HG02678 (cell line): Measurements from ENCODE around the gene LMLN.
"Not testable (repeated sequence)": the region's sequence is repeated elsewhere in the genome, so short reads cannot be mapped to it uniquely, and the experiment has no call there.

Source experiments
- ATAC-seq: cut with Tn5 transposase; IDR thresholded peaks from one replicate; pipeline ENCODE4 v1.9.1; 2021; ENCODE audit warnings: mild to moderate bottlenecking, moderate library complexity; ENCODE audit not compliant: unreplicated experiment

The LMLN gene

DNA sequence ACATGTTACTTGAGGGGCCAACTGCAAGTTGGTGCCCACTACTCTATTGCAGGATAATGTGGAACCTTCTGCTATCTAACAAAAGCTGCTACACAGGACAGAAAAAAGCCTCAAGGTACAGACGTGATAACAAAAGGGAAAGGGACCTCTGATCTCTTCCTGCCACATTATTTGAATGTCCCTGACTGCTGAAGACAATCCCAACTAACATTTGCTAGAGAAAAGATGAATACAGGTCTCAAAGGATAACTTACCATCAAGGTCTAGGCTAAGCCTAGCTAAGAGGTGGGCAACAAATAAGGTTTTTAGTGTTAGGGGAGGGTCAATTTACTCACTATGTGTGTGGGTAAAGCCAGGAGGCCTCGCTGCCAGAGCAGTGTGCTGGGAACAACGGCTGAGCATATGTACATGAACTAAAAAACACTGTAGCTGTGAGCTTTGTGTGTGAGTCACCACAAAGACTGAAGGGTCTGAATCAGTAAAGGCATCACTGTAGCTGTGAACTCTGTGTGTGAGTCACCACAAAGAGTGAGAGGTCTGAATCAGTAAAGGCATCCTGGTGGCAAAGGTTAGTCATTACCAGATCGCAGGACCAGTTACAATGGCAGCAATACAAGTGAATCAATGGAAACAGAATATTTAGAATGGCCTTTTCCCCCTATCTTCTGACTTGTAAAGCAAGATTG lies 111.7 kb downstream of the LMLN start:
- no peak for ATAC-seq

DNA sequence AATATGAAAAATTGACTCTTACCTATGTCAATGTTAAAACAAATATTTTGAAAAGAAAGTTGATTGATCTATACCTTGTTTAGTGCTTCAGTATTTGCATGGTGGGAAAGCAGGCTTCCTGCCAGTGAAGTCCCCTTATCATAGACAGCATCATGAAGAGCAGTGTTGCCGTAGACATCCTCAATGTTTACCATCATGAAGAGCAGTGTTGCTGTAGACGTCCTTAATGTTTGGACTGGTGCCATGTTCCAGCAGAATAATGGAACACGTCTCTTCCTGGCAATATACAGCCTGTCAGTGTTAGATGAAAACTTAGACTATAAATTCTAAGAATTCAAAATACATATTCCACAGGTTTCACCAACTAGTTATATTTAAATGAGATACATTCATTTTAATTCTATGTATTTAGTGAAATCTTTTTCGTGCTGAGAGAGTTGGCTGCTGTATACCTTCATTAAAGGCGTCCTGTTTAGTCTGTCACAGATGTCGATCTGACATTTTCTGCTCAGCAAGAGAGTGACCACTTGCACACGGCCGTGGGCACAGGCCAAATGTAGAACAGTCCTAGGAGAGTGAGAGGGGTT lies 116.8 kb downstream of the LMLN start:
- no peak for ATAC-seq

DNA sequence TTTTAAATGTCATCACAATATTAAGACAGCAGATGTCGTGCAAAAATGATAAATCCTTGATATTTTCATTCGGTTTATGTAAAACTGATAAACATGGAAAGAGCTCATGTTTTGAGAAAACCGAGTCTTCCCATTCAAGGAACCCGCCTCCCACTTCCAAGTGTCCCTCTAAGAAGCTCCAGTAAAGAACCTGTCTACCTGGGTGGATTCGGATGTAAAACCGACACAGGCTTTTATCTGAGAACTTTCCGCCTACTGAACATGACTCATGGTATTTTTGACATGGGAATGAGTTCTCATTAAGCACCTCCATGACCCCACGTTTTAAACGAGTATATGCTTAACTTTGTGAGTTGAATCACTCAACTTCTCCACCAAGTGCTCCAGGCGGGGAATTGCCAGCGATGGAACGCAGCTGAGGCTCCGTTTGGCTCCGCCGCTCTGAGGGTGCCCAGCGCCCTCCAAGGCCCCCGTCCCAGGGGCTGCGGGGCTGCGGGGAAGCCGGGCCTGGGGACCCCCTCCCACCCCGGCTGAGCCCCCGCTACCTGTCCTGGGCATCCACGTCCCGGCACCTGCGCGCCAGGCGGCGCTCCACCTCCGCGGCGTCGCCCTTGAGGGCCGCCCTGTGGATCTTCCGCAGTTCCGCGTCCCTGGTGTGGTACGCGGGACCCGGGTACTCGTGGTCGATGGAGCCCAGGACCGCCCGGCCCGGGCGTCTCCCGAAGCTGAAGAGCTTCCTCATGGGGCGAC lies 119.9 kb downstream of the LMLN start:
- ATAC-seq: peak; percentile 29

DNA sequence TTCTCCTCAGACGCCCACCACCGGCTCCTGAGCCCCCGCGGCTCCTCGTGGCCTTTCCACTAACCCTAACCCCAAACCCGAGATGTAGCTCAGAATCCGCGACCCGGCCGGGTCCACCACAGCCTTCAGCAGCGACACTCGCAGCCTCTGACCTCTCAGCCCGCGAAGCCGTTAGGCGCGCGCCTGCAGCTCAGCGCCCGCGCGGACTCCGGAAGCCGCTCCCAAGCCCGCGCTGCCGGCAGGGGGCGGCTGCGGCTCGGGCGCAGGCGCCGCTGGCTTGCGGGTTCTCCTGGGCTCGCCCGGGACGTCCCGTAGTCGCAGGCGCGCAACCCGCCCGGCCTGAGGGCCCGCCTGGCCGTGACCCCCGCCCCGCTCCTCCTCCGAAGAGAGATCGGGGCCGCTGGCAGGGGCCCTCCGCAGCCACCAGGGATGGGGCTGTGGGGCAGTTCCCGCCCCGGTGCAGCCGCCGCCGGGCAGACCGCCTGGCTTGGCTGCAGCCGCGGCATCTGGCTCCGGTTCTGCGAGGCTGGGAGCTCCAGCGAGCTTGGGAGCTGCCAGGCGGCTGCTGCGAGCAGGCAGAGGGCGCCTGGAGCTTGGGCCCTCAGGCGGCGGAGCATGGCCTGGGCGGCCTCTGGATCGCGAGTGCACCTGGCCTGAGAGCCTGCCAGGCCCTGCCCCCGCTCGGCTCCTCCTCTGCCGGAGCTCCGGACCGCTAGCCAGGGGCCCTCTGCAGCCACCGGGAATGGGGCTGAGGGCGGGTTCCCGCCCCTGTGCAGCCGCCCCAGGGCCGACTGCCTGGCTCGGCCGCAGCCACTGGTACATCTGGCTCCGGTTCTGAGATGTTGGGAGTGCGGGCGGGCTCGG lies 120.7 kb downstream of the LMLN start:
- peak; percentile 78 for ATAC-seq

DNA sequence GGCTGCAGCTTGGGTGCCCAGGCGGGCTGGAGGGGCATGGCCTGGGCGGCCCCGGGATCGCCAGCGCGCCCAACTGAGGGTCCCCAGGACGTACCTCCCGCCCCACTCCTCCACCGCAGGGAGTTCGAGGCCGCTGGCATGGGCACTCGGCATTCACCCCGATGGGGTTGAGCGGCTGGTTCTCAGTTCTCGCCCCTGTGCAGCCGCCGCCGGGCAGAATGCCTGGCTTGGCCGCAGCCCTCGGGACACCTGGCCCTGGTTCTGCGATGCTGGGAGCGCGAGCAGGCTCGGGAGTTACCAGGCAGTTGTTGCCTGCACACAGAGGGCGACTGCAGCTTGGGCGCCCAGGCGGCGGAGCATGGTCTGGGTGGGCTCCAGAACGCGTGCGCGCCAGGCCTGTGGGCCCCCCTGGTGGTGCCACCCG lies 121.4 kb downstream of the LMLN start:
- no peak for ATAC-seq

DNA sequence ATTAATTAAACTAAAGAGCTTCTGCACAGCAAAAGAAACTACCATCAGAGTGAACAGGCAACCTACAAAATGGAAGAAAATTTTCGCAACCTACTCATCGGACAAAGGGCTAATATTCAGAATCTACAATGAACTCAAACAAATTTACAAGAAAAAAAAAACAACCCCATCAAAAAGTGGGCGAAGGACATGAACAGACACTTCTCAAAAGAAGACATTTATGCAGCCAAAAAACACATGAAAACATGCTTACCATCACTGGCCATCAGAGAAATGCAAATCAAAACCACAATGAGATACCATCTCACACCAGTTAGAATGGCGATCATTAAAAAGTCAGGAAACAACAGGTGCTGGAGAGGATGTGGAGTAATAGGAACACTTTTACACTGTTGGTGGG lies 122.2 kb downstream of the LMLN start:
- ATAC-seq: not testable (repeated sequence)

DNA sequence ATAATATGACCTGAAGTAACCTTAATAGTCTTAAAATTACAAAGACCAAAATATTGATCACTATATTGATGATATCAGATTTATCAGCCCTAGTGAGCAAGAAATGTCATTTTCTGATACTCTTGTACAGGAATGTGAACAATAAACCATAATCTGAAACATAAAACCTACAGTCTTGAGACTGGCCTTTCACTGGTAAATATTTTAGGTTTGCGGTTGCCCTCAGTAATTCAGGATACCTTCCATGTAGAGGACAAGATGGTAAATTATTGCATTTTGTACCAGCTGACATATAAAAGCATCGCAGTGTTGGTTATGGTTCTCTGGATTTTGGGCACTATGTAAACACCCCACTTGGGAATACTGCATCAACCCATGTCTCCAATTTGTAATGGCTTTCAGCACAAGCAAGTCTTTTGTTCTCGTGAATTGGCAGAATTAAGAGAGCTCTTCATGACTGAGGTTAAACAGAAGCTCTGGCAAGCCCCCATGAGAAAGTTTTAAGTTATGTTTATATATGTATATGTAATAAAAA lies 128.5 kb downstream of the LMLN start:
- no peak for ATAC-seq

DNA sequence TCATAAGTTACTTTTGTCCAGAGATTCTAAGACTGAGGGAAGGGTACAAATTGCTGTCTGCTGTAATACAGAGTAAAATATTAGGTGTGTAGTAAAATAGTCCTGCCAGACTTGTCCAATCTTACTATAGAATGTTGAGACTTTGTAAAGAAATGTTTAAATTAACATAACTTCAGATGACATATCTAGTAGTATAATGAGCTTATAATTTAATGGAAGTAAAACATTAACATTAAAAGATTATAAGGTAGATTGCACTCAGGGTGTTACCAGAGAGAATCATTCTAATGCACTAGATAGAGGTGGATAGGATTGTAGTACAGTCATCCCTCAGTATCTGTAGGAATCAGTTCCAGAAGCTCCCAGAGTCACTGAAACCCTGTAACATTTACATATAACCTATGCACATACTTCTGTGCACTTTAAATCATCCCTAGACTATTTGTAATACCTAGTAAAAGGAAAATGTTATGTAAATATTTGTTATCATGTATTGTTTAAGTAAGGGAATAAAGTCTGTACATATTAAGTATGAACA lies 130.8 kb downstream of the LMLN start:
- no peak for ATAC-seq

DNA sequence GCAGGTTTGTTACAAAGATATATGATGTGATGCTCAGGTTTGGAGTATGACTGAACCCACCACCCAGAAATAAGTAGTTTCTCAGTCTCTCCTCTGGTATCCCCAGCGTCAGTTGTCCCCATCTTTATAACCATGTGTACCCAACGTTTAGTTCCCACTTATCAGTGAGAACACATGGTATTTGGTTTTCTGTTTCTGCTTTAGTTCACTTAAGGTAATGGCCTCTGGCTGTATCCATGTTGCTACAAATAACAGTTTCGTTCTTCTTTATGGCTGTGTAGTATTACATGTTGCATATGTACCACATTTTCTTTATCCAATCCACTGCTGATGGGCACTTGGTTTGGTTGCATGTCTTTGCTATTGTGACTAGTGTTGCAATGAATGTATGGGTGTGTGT lies 132.3 kb downstream of the LMLN start:
- ATAC-seq: no peak

DNA sequence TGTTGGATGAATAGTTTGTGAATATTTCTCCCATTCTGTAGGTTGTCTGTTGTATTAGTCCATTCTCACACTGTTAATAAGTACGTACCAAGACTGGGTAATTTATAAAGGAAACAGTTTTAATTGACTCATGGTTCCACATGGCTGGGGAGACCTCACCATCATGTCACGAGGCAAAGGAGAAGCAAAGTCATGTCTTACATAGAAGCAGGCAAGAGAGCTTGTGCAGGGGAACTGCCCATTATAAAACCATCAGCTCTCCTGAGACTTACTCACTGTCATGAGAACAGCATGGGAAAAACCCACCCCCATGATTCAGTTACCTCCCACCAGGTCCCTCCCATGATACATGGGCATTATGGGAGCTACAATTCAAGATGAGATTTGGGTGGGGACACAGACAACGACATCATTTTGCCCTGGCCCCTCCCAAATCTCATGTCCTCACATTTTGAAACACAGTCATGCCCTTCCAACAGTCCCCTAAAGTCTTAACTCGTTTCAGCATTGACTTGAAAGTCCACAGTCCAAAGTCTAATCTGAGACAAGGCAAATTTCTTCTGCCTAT lies 133.2 kb downstream of the LMLN start:
- no peak for ATAC-seq
